Mesendoderm (in vitro differentiated cells): ENCODE measurements around the gene SRSF1.
"Not testable (repeated sequence)": the region's sequence is repeated elsewhere in the genome, so short reads cannot be mapped to it uniquely, and the experiment has no call there.

ENCODE experiments used
- DNase-seq: peaks from one replicate; pipeline ENCODE4 v3.0.0; 2013
- H2AK5ac ChIP-seq: 2 replicates; pipeline ENCODE4 v1.6.1; 2013; ENCODE audit warnings: low read length, inconsistent platforms
- H2BK120ac ChIP-seq: 2 replicates; pipeline ENCODE4 v1.6.1; 2013; ENCODE audit warnings: low read depth, mild to moderate bottlenecking, low read length, moderate library complexity, mixed read lengths
- H2BK15ac ChIP-seq: replicated peaks from 2 replicates; pipeline ENCODE4 v1.6.1; 2013; ENCODE audit warnings: low read depth, mild to moderate bottlenecking, moderate library complexity
- H2BK5ac ChIP-seq: 2 replicates; pipeline ENCODE4 v1.6.1; 2013; ENCODE audit warnings: low read length, inconsistent platforms
- H3K18ac ChIP-seq: 2 replicates; pipeline ENCODE4 v1.6.1; 2013; ENCODE audit warnings: mild to moderate bottlenecking, low read length, mixed read lengths
- H3K23ac ChIP-seq: one replicate; pipeline ENCODE4 v1.6.1; 2013; ENCODE audit warnings: low read length
- H3K27ac ChIP-seq: 2 replicates; pipeline ENCODE4 v1.5.1; 2013; ENCODE audit warnings: low read depth, mild to moderate bottlenecking, inconsistent platforms, low read length, moderate library complexity
- H3K27me3 ChIP-seq: 2 replicates; pipeline ENCODE4 v1.6.1; 2013; ENCODE audit warnings: low read length, control low read depth, mild to moderate bottlenecking, inconsistent platforms; ENCODE audit not compliant: insufficient read depth, poor library complexity
- H3K36me3 ChIP-seq: 2 replicates; pipeline ENCODE4 v1.6.1; 2013; ENCODE audit warnings: low read length, inconsistent platforms; ENCODE audit not compliant: control insufficient read depth, insufficient read depth
- H3K4ac ChIP-seq: one replicate; pipeline ENCODE4 v1.6.1; 2013; ENCODE audit warnings: low read depth, mild to moderate bottlenecking, low read length, moderate library complexity
- H3K4me1 ChIP-seq: 2 replicates; pipeline ENCODE4 v1.6.1; 2013; ENCODE audit warnings: low read depth, low read length, inconsistent platforms; ENCODE audit not compliant: control insufficient read depth
- H3K4me2 ChIP-seq: 2 replicates; pipeline ENCODE4 v1.6.1; 2013; ENCODE audit warnings: low read length
- H3K4me3 ChIP-seq: 2 replicates; pipeline ENCODE4 v1.5.1; 2013; ENCODE audit warnings: mild to moderate bottlenecking, low read length
- H3K56ac ChIP-seq: one replicate; pipeline ENCODE4 v1.6.1; 2013; ENCODE audit warnings: low read length
- H3K79me1 ChIP-seq: 2 replicates; pipeline ENCODE4 v1.6.1; 2013; ENCODE audit warnings: low read length, inconsistent platforms
- H3K79me2 ChIP-seq: 2 replicates; pipeline ENCODE4 v1.6.1; 2013; ENCODE audit warnings: mild to moderate bottlenecking, low read length; ENCODE audit not compliant: control insufficient read depth, insufficient read depth
- H3K9ac ChIP-seq: 2 replicates; pipeline ENCODE4 v1.6.1; 2013; ENCODE audit warnings: low read length, inconsistent platforms
- H4K5ac ChIP-seq: one replicate; pipeline ENCODE4 v1.6.1; 2013; ENCODE audit warnings: low read length
- H4K8ac ChIP-seq: one replicate; pipeline ENCODE4 v1.6.1; 2013; ENCODE audit warnings: low read depth, mild to moderate bottlenecking, control low read depth, low read length, moderate library complexity
- WGBS: extraction: QIAGEN DNeasy Blood & Tissue Kit; methylation state at CpG from one replicate; pipeline ENCODE4 v1.1.7; 2013; ENCODE audit warnings: low lambda C conversion rate, missing lambda C conversion rate; ENCODE audit not compliant: insufficient coverage; ENCODE audit errors: extremely low coverage; 5-methylcytosine and 5-hydroxymethylcytosine counted together

The SRSF1 gene

GRCh38 chr17:57980522-57980921 lies 26.5 kb downstream of the SRSF1 start:
- WGBS = no CpG with 5 or more reads among the region's 4 CpGs
- no peak overlapping the region for H2BK15ac ChIP-seq
- no peaks in the 10 kb centered on the region for H3K27me3 ChIP-seq
- H3K27ac ChIP-seq = no peak overlapping the region
- H3K79me2 ChIP-seq = peaks cover 36% of the 10 kb centered on the region
- no peak overlapping the region for H4K5ac ChIP-seq
- H2BK120ac ChIP-seq = no peak overlapping the region
- no peaks in the 10 kb centered on the region for H3K4me1 ChIP-seq
- H3K36me3 ChIP-seq = peaks cover 2% of the 10 kb centered on the region
- H3K23ac ChIP-seq = no peak overlapping the region
- H2AK5ac ChIP-seq = no peak overlapping the region
- no peak for DNase-seq
- no peak overlapping the region for H2BK5ac ChIP-seq
- no peak overlapping the region for H3K9ac ChIP-seq
- H3K4ac ChIP-seq = no peak overlapping the region
- no peak overlapping the region for H4K8ac ChIP-seq
- no peak overlapping the region for H3K56ac ChIP-seq
- no peak overlapping the region for H3K4me2 ChIP-seq
- no peak overlapping the region for H3K18ac ChIP-seq
- H3K4me3 ChIP-seq = no peak overlapping the region
- H3K79me1 ChIP-seq = peaks cover 16% of the 10 kb centered on the region

- Histone ChIP-seq H3K79me2 (peaks cover 23% of the 10 kb centered on the region), H4K8ac (no peak overlapping the region), H3K18ac (no peak overlapping the region)
Measured at GRCh38 chr17:57979076-57979475, 28.0 kb downstream of the SRSF1 start.

GRCh38 chr17:57976594-57976993 lies 30.5 kb downstream of the SRSF1 start:
- H2BK5ac ChIP-seq = no peak overlapping the region
- no peak for DNase-seq

More at GRCh38 chr17:57979076-57979475, 28.0 kb downstream of the SRSF1 start:
- Histone ChIP-seq H3K9ac (no peak overlapping the region), H3K36me3 (peaks cover 9% of the 10 kb centered on the region), H3K23ac (no peak overlapping the region), H3K56ac (no peak overlapping the region), H3K4me1 (no peaks in the 10 kb centered on the region), H2BK120ac (no peak overlapping the region), H4K5ac (no peak overlapping the region), H3K4ac (no peak overlapping the region), H2AK5ac (no peak overlapping the region), H3K27me3 (no peaks in the 10 kb centered on the region), H3K79me1 (peaks cover 12% of the 10 kb centered on the region), H2BK5ac (no peak overlapping the region), H3K4me3 (no peak overlapping the region), H3K4me2 (no peak overlapping the region), H2BK15ac (no peak overlapping the region), H3K27ac (no peak overlapping the region)
- DNase-seq = no peak
- no CpG with 5 or more reads among the region's 1 CpG for WGBS

GRCh38 chr17:57975044-57975443 lies 32.0 kb downstream of the SRSF1 start:
- H3K23ac ChIP-seq = no peak overlapping the region
- no peak overlapping the region for H3K27ac ChIP-seq
- no peak for DNase-seq
- WGBS = no CpG with 5 or more reads among the region's 1 CpG
- H2BK15ac ChIP-seq = no peak overlapping the region
- no peak overlapping the region for H2AK5ac ChIP-seq
- peaks cover 1% of the 10 kb centered on the region for H3K79me1 ChIP-seq
- H3K4me3 ChIP-seq = no peak overlapping the region
- H3K18ac ChIP-seq = no peak overlapping the region
- no peaks in the 10 kb centered on the region for H3K79me2 ChIP-seq
- H3K4me2 ChIP-seq = no peak overlapping the region
- H4K8ac ChIP-seq = no peak overlapping the region
- H2BK5ac ChIP-seq = no peak overlapping the region
- H3K36me3 ChIP-seq = peaks cover 7% of the 10 kb centered on the region
- H4K5ac ChIP-seq = no peak overlapping the region
- H3K9ac ChIP-seq = no peak overlapping the region
- no peaks in the 10 kb centered on the region for H3K4me1 ChIP-seq
- no peak overlapping the region for H3K56ac ChIP-seq
- H3K4ac ChIP-seq = no peak overlapping the region
- H3K27me3 ChIP-seq = no peaks in the 10 kb centered on the region
- no peak overlapping the region for H2BK120ac ChIP-seq

More at GRCh38 chr17:57976594-57976993, 30.5 kb downstream of the SRSF1 start:
- no CpG with 5 or more reads among the region's 3 CpGs for WGBS
- H2AK5ac ChIP-seq = no peak overlapping the region
- peaks cover under 1% of the 10 kb centered on the region for H3K79me2 ChIP-seq
- no peak overlapping the region for H3K27ac ChIP-seq
- no peak overlapping the region for H3K4ac ChIP-seq
- no peak overlapping the region for H3K56ac ChIP-seq
- H3K4me3 ChIP-seq = no peak overlapping the region
- H4K8ac ChIP-seq = no peak overlapping the region
- no peak overlapping the region for H3K18ac ChIP-seq
- H3K4me1 ChIP-seq = no peaks in the 10 kb centered on the region
- no peak overlapping the region for H4K5ac ChIP-seq
- peaks cover 2% of the 10 kb centered on the region for H3K79me1 ChIP-seq
- H3K36me3 ChIP-seq = peaks cover 7% of the 10 kb centered on the region
- H3K27me3 ChIP-seq = no peaks in the 10 kb centered on the region
- H2BK15ac ChIP-seq = no peak overlapping the region
- H2BK120ac ChIP-seq = no peak overlapping the region
- H3K23ac ChIP-seq = no peak overlapping the region
- H3K4me2 ChIP-seq = no peak overlapping the region
- no peak overlapping the region for H3K9ac ChIP-seq

- not testable (repeated sequence) for H3K79me2 ChIP-seq, H2BK15ac ChIP-seq, H3K4me3 ChIP-seq, H3K56ac ChIP-seq, H3K36me3 ChIP-seq, H3K27me3 ChIP-seq, H3K9ac ChIP-seq, DNase-seq, H3K79me1 ChIP-seq, H3K27ac ChIP-seq, H4K5ac ChIP-seq, H4K8ac ChIP-seq, H3K4me1 ChIP-seq, H3K18ac ChIP-seq, H2BK5ac ChIP-seq, H2BK120ac ChIP-seq, H3K4ac ChIP-seq, H3K4me2 ChIP-seq, H3K23ac ChIP-seq, H2AK5ac ChIP-seq
- no CpG with 5 or more reads among the region's 4 CpGs for WGBS
Measured at GRCh38 chr17:57974053-57974824, 32.8 kb downstream of the SRSF1 start.

- Histone ChIP-seq H3K4me3 (no peak overlapping the region), H3K4ac (no peak overlapping the region), H3K23ac (no peak overlapping the region), H3K79me1 (peaks cover 1% of the 10 kb centered on the region), H3K27me3 (no peaks in the 10 kb centered on the region), H3K27ac (no peak overlapping the region), H2BK15ac (no peak overlapping the region), H3K36me3 (peaks cover 7% of the 10 kb centered on the region), H2BK120ac (no peak overlapping the region), H2AK5ac (no peak overlapping the region), H3K56ac (no peak overlapping the region), H4K8ac (no peak overlapping the region), H3K79me2 (no peaks in the 10 kb centered on the region), H4K5ac (no peak overlapping the region), H3K9ac (no peak overlapping the region), H3K4me1 (no peaks in the 10 kb centered on the region), H3K4me2 (no peak overlapping the region), H3K18ac (no peak overlapping the region), H2BK5ac (no peak overlapping the region)
- no CpG with 5 or more reads among the region's 1 CpG for WGBS
- no peak for DNase-seq
Measured at GRCh38 chr17:57972151-57972550, 34.9 kb downstream of the SRSF1 start.
